GM18517 (cell line): ENCODE results near the gene SPPL2B.
"Not testable (repeated sequence)": the region's sequence is repeated elsewhere in the genome, so short reads cannot be mapped to it uniquely, and the experiment has no call there.

ENCODE experiments used
- ATAC-seq: cut with Tn5 transposase; IDR thresholded peaks from one replicate; pipeline ENCODE4 v1.9.1; 2021; ENCODE audit warnings: mild to moderate bottlenecking, moderate library complexity; ENCODE audit not compliant: unreplicated experiment

Gene SPPL2B

GRCh38 chr19:2328401-2329148, at the start of gene SPPL2B, which contains the start of gene LSM7:
Gene SPPL2B, plus strand, starts transcription at chr19:2328684. Its CDS starts 26 bp downstream, at chr19:2328710.
Gene LSM7, minus strand, starts transcription at chr19:2328586. Its CDS starts 20 bp downstream, at chr19:2328566.
- ATAC-seq = peak; percentile 55

- ATAC-seq = no peak
These were observed 47.7 kb upstream of the SPPL2B start for GRCh38 chr19:2280633-2281264.

GRCh38 chr19:2281265-2282061, 47.0 kb upstream of the SPPL2B start:
- ATAC-seq = not testable (repeated sequence)

- ATAC-seq = no peak
These were observed 46.2 kb upstream of the SPPL2B start, which contains the start of gene PEAK3 for GRCh38 chr19:2282062-2282861. Gene PEAK3, minus strand, starts transcription at chr19:2282175. Its CDS starts 1,244 bp downstream, at chr19:2280931.

GRCh38 chr19:2282862-2283237, 45.6 kb upstream of the SPPL2B start:
- no peak for ATAC-seq

- no peak for ATAC-seq
These were observed 44.5 kb upstream of the SPPL2B start for GRCh38 chr19:2283835-2284507.

- ATAC-seq = no peak
These were observed 41.9 kb upstream of the SPPL2B start for GRCh38 chr19:2286402-2287140.

- no peak for ATAC-seq
These were observed 40.7 kb upstream of the SPPL2B start for GRCh38 chr19:2287585-2288337.

GRCh38 chr19:2288338-2288817, 40.1 kb upstream of the SPPL2B start:
- ATAC-seq = no peak

GRCh38 chr19:2288818-2289713, 39.4 kb upstream of the SPPL2B start:
- no peak for ATAC-seq

GRCh38 chr19:2289714-2290435, 38.6 kb upstream of the SPPL2B start:
- ATAC-seq = no peak

GRCh38 chr19:2290441-2291184, 37.9 kb upstream of the SPPL2B start:
- ATAC-seq = no peak

- ATAC-seq = no peak
These were observed 37.2 kb upstream of the SPPL2B start for GRCh38 chr19:2291185-2291751.

- no peak for ATAC-seq
These were observed 33.7 kb upstream of the SPPL2B start for GRCh38 chr19:2294687-2295335.

GRCh38 chr19:2296141-2296540, 32.3 kb upstream of the SPPL2B start:
- ATAC-seq = no peak
